Measurements from ENCODE around the gene AKR1D1.
"Not testable (repeated sequence)": the region's sequence is repeated elsewhere in the genome, so short reads cannot be mapped to it uniquely, and the experiment has no call there.

Gene AKR1D1

GRCh38 chr7:138072726-138073125, 3.5 kb upstream of the AKR1D1 start:
- no peak for DNase-seq (ENCODE audit: insufficient read length, low spot score)
- FAIRE-seq = no peak

- DNase-seq (ENCODE audit: insufficient read length, low spot score) (no peak), FAIRE-seq (no peak)
Measured at GRCh38 chr7:138074121-138074520, 2.1 kb upstream of the AKR1D1 start.

DNA sequence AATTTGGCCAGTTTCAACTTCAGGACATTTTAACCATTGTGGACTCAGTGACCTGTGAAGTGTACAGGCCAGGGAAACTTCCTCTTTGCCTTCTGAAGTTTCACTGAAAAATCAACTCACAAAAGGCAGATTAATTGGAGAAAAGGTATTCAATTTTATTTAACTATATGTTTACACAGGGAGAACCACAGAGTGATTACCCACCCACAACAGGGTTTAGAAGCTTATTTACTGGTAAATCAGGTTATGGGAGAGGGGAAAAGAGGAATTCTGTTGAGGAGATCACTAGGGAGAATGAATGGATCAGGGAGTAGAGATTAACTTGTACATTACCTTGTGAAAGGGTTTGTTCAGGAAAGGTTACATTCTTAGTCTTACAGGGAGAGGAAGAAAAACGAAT, 1.7 kb upstream of the AKR1D1 start:
- FAIRE-seq (no peak), DNase-seq (ENCODE audit: insufficient read length, low spot score) (no peak)

DNA sequence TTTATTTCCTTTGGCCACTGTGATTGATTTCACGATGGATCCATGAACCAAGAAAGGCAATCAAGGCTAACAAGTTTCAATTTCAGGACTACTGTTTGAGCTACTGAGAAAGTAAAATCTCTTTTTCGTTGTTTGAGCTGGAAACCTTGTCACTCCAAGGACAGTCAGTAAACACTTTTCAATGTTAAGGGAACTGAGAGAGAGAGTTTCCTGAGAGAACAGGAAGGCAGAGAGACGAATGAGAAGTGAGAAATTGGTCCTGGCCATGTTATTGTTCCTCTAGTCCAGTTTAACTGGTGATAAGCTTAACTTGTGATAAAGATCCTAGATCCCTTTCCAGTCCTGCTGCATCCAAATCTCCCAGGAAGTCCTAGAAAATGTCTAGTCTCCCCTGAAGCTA, 909 bp upstream of the AKR1D1 start:
- no peak for DNase-seq (ENCODE audit: insufficient read length, low spot score)
- FAIRE-seq = no peak

- not testable (repeated sequence) for DNase-seq (ENCODE audit: insufficient read length, low spot score); FAIRE-seq
Measured at GRCh38 chr7:138075786-138076185, 473 bp upstream of the AKR1D1 start.

DNA sequence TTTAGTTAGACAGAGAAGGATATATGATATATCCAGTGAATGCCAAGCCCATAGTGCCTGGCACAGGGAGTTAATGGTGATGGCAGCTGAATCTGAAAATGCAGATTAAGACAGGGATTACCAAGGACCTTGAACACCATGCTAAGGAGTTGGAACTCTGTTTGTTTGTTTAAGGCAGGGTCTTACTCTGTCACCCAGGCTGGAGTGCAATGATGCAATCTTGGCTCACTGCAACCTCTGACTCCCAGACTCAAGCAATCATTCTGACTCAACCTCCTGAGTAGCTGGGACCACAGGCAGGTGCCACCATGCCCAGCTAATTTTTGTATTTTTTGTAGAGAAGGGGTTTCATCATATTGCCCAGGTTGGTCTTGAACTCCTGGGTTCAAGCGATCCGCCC, 1.6 kb downstream of the AKR1D1 start:
- FAIRE-seq = no peak
- DNase-seq (ENCODE audit: insufficient read length, low spot score) = no peak

- FAIRE-seq = no peak
Measured at GRCh38 chr7:138079137-138079536, 2.9 kb downstream of the AKR1D1 start.

GRCh38 chr7:138081868-138082267, 5.6 kb downstream of the AKR1D1 start:
- DNase-seq (ENCODE audit: insufficient read length, low spot score) (no peak), FAIRE-seq (no peak)

More at GRCh38 chr7:138079137-138079536, 2.9 kb downstream of the AKR1D1 start:
- no peak for DNase-seq (ENCODE audit: insufficient read length, low spot score)

GRCh38 chr7:138083859-138084258, 7.6 kb downstream of the AKR1D1 start:
- no peak for FAIRE-seq
- DNase-seq (ENCODE audit: insufficient read length, low spot score) = no peak

DNA sequence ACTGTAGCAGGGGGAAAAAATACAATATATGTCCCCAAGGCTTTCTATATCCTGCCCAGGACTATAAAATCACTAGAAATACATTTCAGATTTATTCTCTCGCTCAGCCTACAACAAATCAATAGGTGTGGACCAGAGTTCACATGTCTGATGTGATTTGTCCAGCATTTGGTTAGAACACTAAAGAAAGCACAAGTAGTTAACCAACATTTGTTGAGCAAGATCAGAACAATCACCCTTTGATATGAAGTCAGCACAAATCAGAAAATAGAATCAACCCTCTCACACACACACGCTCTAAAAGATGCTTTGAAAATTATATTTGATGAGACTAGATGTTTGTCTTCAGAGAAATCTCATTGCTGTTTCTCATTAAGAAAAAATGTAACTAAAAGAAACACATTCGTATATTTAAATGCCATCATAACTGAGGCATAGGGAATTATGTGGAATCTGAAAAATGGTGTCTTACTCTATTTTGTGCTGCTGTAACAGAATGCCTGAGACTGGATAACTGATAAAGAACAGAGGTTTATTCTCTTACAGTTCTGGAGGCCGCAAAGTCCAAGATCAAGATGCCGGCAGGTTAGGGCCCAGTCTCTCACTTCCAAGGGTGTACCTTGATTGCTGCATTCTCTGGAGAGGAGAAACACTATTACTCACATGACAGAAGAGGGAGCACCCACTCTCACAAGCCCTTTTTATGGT, 10.5 kb downstream of the AKR1D1 start:
- FAIRE-seq (no peak), DNase-seq (ENCODE audit: insufficient read length, low spot score) (no peak)

- no peak for DNase-seq (ENCODE audit: insufficient read length, low spot score)
- no peak for FAIRE-seq
Measured at GRCh38 chr7:138089080-138089901, 13.0 kb downstream of the AKR1D1 start.

DNA sequence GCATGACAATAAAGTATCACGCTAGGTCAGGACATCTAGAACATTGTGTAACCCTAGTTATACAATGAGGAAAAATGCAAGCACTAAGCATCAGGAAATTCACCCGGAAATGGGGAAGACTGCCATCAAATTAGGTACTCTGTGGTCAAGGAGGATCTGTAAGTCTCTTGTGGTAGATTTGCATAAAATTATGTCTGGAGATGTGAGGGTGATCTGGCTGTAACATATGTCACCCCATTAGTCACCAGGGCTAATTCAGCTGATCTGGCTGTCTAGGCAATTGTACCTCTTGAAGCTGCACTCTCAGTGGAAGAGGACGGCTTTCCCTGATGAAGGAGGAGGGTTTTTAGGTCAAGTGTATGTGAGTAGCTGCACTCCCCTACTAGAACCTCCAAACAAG, 14.8 kb downstream of the AKR1D1 start:
- DNase-seq (ENCODE audit: insufficient read length, low spot score) = no peak
- FAIRE-seq = no peak

- FAIRE-seq; DNase-seq (ENCODE audit: insufficient read length, low spot score): not testable (repeated sequence)
Measured at GRCh38 chr7:138091840-138092239, 15.6 kb downstream of the AKR1D1 start.

DNA sequence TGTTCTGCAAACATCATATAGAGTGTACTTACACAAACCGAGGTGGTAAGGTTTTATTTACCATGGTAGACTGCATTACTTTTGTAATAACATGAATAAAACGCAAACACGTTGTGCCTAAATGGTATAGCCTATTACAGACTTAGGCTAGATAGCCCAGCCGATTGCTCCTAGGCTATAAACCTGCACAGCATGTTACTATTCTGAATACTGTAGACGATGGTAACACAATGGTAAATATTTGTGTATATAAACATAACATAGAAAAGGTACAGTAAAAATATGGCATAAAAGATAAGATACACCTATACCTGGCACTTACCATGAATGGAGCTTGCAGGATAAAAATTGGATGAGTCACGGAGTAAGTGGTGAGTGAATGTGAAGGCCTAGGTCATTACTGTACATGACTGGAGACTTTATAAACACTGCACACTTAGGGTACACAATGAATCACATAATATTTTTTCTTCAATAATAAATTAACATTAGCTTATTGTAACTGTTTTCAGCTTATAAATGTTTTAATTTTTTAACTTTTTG, 16.3 kb downstream of the AKR1D1 start:
- no peak for FAIRE-seq

GRCh38 chr7:138095972-138096935, 20.0 kb downstream of the AKR1D1 start:
- no peak for FAIRE-seq
- no peak for DNase-seq (ENCODE audit: insufficient read length, low spot score)

More for the DNA sequence above, 16.3 kb downstream of the AKR1D1 start:
- DNase-seq (ENCODE audit: insufficient read length, low spot score) = no peak

DNA sequence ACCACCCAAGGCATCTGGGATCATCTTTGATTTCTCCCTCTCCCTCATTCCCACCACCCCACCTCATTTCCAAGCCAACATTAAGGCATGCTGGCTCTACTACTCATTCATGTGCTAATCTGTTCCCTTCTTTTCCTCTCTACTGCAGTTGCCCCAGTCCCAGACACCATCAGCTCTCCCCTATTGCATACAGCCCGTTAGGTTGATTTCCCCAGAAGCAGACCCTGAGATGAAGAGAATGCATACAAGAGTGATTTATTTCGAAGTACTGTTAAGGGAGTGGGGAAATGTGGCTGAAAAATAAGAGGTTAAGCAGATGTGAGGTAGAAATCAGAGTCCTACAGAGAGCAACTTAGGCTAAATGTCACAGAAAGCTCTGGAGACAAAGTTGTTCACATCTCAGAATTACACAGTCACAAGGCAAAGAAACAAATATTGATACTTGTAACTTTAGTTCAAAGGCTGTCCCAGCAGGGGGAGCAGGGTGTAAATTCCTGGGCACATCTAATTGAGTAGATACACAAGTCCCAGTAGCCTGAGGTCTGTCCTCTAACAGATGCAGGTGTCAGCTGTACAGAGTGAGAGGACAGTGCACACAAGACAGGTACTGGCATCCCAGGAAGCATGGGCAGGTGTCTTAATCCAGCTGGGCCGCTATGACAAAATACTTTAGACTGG, 20.9 kb downstream of the AKR1D1 start:
- no peak for FAIRE-seq

DNA sequence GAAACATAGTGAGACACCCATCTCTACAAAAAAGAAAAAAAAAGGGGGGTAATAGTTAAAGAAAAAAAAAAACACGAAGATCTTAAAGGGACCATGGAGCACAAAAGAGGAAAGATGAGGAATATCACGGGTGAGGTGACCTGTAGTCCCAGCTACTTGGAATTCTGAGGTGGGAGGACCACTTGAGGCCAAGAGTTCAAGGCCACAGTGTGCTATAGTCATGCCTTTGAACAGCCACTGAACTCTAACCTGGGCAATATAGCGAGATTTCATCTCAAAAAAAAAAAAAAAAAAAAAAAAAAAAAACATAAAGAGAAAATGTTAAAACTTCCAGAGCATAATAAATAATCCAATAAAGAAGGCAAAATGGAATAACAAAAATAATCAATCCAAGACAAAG, 23.6 kb downstream of the AKR1D1 start:
- DNase-seq (ENCODE audit: insufficient read length, low spot score) = no peak
- no peak for FAIRE-seq

More for the DNA sequence above, 20.9 kb downstream of the AKR1D1 start:
- no peak for DNase-seq (ENCODE audit: insufficient read length, low spot score)

GRCh38 chr7:138105221-138105620, 29.0 kb downstream of the AKR1D1 start:
- FAIRE-seq (no peak), DNase-seq (ENCODE audit: insufficient read length, low spot score) (no peak)

DNA sequence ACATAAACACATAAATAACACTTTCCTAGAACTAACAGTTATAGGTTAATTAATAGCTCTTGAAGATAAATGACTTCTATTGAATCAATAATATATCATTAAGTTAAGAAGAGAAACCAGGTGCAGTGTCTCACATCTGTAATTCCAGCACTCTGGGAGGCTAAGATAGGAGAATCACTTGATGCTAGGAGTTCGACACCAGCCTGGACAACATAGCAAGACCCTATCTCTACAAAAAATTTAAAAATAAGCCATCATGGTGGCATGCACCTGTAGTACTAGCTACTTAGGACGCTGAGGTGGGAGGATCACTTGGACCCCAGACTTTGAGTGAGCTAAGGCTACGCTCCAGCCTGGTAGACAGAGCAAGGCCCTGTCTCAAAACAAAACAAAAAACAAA, 38.8 kb downstream of the AKR1D1 start:
- DNase-seq (ENCODE audit: insufficient read length, low spot score) = no peak
- FAIRE-seq = no peak

GRCh38 chr7:138116141-138116540, 39.9 kb downstream of the AKR1D1 start:
- FAIRE-seq = no peak
- peak; percentile 39 for DNase-seq (ENCODE audit: insufficient read length, low spot score)
